B cell (primary cell): ENCODE measurements around the gene S1PR5.

ENCODE experiments used
- CTCF ChIP-seq: fragments of 200-600 bp; IDR thresholded peaks from one replicate; pipeline ENCODE4 v1.8.0; 2022; ENCODE audit warnings: antibody characterized with exemption, mild to moderate bottlenecking
- EZH2 ChIP-seq: IDR thresholded peaks from 2 replicates; pipeline ENCODE4 v1.6.1; 2012; ENCODE audit warnings: borderline replicate concordance, low read depth, mild to moderate bottlenecking, moderate library complexity, low read length; ENCODE audit not compliant: insufficient read depth, poor library complexity, severe bottlenecking

DNA sequence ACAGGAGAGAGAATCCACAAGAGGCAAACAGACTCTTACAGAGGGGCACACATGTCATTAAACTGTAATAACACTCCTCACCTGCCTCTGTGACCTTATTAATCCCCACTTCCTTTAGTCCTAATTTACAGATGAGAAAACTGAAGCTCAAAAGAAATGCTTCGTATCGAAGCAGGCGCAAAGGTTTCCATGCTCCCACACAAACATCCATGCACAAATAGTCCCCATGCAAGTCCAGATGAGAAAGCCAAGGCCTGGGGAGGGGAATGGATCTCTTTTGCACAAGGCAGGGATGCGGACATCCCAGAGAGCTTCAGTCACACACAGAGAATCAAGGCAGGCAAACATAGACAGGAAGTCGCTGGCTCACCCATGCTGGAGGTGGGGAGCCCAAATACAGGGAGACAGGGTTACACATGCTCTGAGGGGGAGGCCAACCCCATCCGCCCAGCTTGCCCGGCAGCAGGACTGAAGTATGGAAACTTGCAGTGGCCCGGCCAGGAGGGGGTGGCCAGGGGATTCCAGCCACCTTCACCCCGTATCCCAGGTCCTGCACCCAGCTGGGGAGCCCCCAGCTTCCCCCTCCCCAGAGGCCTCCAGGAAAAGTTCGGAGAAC is 468 bp downstream of the S1PR5 start:
- TF ChIP-seq CTCF: no peak
- no peak for TF ChIP-seq EZH2
